Body of pancreas (tissue), 4 donors: Measurements from ENCODE around the gene CD44.

Source experiments
- POLR2A ChIP-seq, 3 donors: fragments of 450-650 bp; IDR thresholded peaks; one replicate each; pipeline ENCODE4 v1.6.1; 2016; ENCODE audit warnings: antibody characterized with exemption in 3 of 3, mild to moderate bottlenecking in 2 of 3
- TF ChIP-seq, protein P1 (sequence below), 7 experiments: fragments of 450-650 bp in 4 of 7; fragments of 200-600 bp in 3 of 7; sonication (generic) in 3 of 7; IDR thresholded peaks; one replicate each; pipeline ENCODE4 v1.5.1; 2016 to 2019; ENCODE audit warnings: antibody characterized with exemption in 7 of 7

- TF ChIP-seq, protein P1, sequence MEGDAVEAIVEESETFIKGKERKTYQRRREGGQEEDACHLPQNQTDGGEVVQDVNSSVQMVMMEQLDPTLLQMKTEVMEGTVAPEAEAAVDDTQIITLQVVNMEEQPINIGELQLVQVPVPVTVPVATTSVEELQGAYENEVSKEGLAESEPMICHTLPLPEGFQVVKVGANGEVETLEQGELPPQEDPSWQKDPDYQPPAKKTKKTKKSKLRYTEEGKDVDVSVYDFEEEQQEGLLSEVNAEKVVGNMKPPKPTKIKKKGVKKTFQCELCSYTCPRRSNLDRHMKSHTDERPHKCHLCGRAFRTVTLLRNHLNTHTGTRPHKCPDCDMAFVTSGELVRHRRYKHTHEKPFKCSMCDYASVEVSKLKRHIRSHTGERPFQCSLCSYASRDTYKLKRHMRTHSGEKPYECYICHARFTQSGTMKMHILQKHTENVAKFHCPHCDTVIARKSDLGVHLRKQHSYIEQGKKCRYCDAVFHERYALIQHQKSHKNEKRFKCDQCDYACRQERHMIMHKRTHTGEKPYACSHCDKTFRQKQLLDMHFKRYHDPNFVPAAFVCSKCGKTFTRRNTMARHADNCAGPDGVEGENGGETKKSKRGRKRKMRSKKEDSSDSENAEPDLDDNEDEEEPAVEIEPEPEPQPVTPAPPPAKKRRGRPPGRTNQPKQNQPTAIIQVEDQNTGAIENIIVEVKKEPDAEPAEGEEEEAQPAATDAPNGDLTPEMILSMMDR (IDR thresholded peaks at IDR 0.05), result no peak
- TF ChIP-seq POLR2A (IDR thresholded peaks at IDR 0.05), result no peak
These were observed 397 bp upstream of the CD44 start for GRCh38 chr11:35138606-35138942.
